ENCODE results near the gene MCU. TPM values are rescaled to one million over a fixed set of nuclear protein-coding genes. Genes with fewer than 3 reads are reported as not detected.

Gene MCU
- total RNA-seq, 4 donors from 2014 or later = 25.1 to 82.4 (median 65.1) TPM

GRCh38 chr10:72648301-72648700 is 43.6 kb upstream of the MCU start:
- Histone ChIP-seq H3K27ac (no peak overlapping the region), H3K4me3 (no peak overlapping the region), H3K36me3 (no peaks in the 10 kb centered on the region), H3K4me1 (no peaks in the 10 kb centered on the region), H3K9me3 (no peaks in the 10 kb centered on the region), H3K27me3 (no peaks in the 10 kb centered on the region)
- no peak for DNase-seq
- in situ Hi-C loops (cut with MboI; ENCODE audit: low pct_ligation_motif_present in 1 of 4, low pct_unique_long_range_greater_than_20kb in 1 of 4, low sequenced_read_pairs in 3 of 4) (no loop called here), intact Hi-C loops (cut with DNase I; ENCODE audit: low total_unique reads) (no loop called here)
- no peak for TF ChIP-seq POLR2A (IDR thresholded peaks at IDR 0.05)
- TF ChIP-seq, protein P1, sequence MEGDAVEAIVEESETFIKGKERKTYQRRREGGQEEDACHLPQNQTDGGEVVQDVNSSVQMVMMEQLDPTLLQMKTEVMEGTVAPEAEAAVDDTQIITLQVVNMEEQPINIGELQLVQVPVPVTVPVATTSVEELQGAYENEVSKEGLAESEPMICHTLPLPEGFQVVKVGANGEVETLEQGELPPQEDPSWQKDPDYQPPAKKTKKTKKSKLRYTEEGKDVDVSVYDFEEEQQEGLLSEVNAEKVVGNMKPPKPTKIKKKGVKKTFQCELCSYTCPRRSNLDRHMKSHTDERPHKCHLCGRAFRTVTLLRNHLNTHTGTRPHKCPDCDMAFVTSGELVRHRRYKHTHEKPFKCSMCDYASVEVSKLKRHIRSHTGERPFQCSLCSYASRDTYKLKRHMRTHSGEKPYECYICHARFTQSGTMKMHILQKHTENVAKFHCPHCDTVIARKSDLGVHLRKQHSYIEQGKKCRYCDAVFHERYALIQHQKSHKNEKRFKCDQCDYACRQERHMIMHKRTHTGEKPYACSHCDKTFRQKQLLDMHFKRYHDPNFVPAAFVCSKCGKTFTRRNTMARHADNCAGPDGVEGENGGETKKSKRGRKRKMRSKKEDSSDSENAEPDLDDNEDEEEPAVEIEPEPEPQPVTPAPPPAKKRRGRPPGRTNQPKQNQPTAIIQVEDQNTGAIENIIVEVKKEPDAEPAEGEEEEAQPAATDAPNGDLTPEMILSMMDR (IDR thresholded peaks at IDR 0.05) = no peak
- no peak for TF ChIP-seq EP300 (IDR thresholded peaks at IDR 0.05; ENCODE audit: low read depth)
- TF ChIP-seq POLR2AphosphoS5 (IDR thresholded peaks at IDR 0.05) = no peak
- 85 to 100% methylated on average over 1 of the region's 1 CpG for WGBS, 2 donors (ENCODE audit: low coverage in 1 of 2)

- Histone ChIP-seq H3K4me1 (no peaks in the 10 kb centered on the region), H3K4me3 (no peak overlapping the region), H3K27ac (no peak overlapping the region), H3K27me3 (no peaks in the 10 kb centered on the region), H3K9me3 (no peaks in the 10 kb centered on the region), H3K36me3 (no peaks in the 10 kb centered on the region)
- in situ Hi-C loops (cut with MboI; ENCODE audit: low pct_ligation_motif_present in 1 of 4, low pct_unique_long_range_greater_than_20kb in 1 of 4, low sequenced_read_pairs in 3 of 4) (no loop called here), intact Hi-C loops (cut with DNase I; ENCODE audit: low total_unique reads) (no loop called here)
- DNase-seq = no peak
- 47 to 52% methylated on average over 5 of the region's 5 CpGs for WGBS, 2 donors (ENCODE audit: low coverage in 1 of 2)
- TF ChIP-seq, protein P1 (IDR thresholded peaks at IDR 0.05) = no peak
- TF ChIP-seq EP300 (IDR thresholded peaks at IDR 0.05; ENCODE audit: low read depth) (no peak), POLR2A (IDR thresholded peaks at IDR 0.05) (no peak), POLR2AphosphoS5 (IDR thresholded peaks at IDR 0.05) (no peak)
These were observed 42.7 kb upstream of the MCU start for GRCh38 chr10:72649291-72649690.

DNA sequence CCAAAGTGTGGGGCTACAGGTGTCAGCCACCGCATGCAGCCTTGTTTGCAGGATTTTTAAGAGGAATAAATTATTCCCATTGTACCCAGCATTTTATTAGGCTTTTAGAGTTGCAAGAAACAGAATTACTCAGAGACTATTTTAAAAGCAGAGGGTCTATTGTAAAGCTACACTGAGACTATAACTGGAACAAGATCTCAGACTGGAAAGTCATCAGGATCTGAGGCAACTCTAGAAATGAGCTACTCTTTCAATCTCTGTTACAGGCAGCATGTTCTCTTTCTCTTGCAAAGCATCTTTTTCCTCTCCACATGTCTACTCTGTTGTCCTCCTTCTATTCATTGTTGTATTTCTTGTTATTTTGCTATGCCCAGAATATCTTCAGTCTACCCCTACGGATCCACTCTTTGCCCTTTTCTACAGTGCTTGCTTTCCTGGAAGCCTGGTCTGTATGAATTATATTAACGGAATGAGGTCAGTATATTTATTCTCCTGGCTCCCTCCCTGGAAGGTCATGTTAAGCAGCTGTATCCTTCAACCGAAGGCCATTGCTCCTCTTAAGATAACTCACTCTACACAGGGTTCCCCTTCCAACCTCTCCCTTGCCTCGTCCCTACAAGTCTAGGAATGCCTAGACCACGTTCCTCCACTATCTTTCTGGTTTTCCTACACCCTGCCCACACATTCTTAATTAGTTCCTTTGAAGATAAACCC is 38.4 kb upstream of the MCU start:
- Histone ChIP-seq H3K27ac (no peak overlapping the region), H3K9me3 (no peaks in the 10 kb centered on the region), H3K27me3 (no peaks in the 10 kb centered on the region), H3K4me1 (no peaks in the 10 kb centered on the region), H3K4me3 (no peak overlapping the region), H3K36me3 (no peaks in the 10 kb centered on the region)
- in situ Hi-C loops (cut with MboI; ENCODE audit: low pct_ligation_motif_present in 1 of 4, low pct_unique_long_range_greater_than_20kb in 1 of 4, low sequenced_read_pairs in 3 of 4) = no loop called here
- intact Hi-C loops (cut with DNase I; ENCODE audit: low total_unique reads) = no loop called here
- DNase-seq = no peak
- TF ChIP-seq POLR2A (IDR thresholded peaks at IDR 0.05) (no peak), POLR2AphosphoS5 (IDR thresholded peaks at IDR 0.05) (no peak), EP300 (IDR thresholded peaks at IDR 0.05; ENCODE audit: low read depth) (no peak)
- TF ChIP-seq, protein P1 (IDR thresholded peaks at IDR 0.05) = no peak
- 76 to 88% methylated on average over 5 to 6 of the region's 6 CpGs for WGBS, 2 donors (ENCODE audit: low coverage in 1 of 2)

DNA sequence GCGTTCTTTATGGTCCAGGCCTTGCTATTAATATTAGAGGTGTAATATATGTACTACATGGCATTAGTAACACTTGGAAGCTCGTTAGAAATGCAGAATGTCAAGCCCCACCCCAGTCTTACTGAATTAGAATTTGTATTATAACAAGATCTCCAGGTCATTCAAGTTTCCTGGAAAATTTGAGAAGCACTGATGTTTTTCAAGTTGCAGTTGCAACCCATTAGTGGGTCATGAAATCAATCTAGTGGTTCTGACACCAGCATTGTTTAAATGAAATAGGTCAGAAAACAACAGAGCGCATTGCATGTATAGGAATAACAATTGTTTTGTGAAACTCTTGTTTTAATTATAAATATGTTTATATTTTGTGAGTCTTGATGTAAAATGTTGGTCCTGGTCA is 37.2 kb upstream of the MCU start:
- no peaks in the 10 kb centered on the region for H3K27me3 ChIP-seq
- H3K36me3 ChIP-seq = no peaks in the 10 kb centered on the region
- no peak for DNase-seq
- H3K9me3 ChIP-seq = no peaks in the 10 kb centered on the region
- 20 to 49% methylated on average over 2 to 3 of the region's 3 CpGs for WGBS, 2 donors (ENCODE audit: low coverage in 1 of 2)
- in situ Hi-C loops (cut with MboI; ENCODE audit: low pct_ligation_motif_present in 1 of 4, low pct_unique_long_range_greater_than_20kb in 1 of 4, low sequenced_read_pairs in 3 of 4) = no loop called here
- no peak overlapping the region for H3K27ac ChIP-seq
- no peak for TF ChIP-seq POLR2AphosphoS5 (IDR thresholded peaks at IDR 0.05)
- H3K4me1 ChIP-seq = peaks cover 0 to 5% (median 0%) of the 10 kb centered on the region in 4 donors
- no peak overlapping the region for H3K4me3 ChIP-seq
- intact Hi-C loops (cut with DNase I; ENCODE audit: low total_unique reads) = no loop called here
